UCSD-AML1 (cell line): ENCODE data around the gene GUCY2F.

Experiments used
- DNase-seq: peaks from one replicate; lab custom pipeline; 2025; ENCODE audit not compliant: unreplicated experiment; lab: John Stamatoyannopoulos, UW

GUCY2F gene

DNA sequence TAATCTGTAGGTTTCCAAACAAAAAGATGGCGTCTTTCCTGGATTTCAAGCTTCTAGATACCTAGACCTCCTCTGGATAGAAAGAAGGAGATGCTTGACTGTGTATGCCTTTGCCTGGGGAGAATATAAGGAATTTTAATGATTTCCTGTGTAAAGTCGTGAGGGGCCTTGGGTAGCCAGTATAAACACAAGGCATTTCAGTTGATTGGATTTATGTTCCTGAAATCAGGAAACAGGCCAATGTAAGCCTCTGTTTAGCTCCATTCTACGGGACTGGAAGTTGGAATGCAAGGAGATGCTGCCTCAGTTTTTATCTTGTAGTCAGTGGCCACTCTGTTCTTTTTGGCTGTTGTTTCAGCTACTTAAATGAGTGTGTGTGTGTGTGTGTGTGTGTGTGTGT is 137.2 kb downstream of the GUCY2F start:
- no peak for DNase-seq

GRCh38 chrX:109344101-109344500 is 137.8 kb downstream of the GUCY2F start:
- DNase-seq, result no peak

DNA sequence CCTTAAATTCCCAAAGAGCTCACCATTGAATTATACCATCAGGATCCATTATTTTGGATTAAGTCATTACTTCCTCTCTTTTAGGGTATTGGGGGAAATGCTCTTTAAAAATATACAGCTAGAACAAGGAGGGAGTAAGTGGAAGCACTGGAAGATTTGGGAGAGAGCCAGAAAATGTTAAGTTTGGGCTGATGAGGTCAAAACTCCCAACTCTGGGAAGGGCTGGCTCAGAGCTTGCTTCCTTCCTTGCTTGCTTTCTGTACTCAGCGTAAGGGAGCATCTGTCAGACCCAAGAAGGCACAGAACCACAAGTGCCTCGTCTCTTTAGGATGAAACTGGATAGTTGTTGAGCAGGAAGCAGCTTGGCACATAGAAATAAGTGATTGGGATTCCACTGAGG is 138.2 kb downstream of the GUCY2F start:
- no peak for DNase-seq

- no peak for DNase-seq
Observed at GRCh38 chrX:109336141-109336540, 145.7 kb downstream of the GUCY2F start.

DNA sequence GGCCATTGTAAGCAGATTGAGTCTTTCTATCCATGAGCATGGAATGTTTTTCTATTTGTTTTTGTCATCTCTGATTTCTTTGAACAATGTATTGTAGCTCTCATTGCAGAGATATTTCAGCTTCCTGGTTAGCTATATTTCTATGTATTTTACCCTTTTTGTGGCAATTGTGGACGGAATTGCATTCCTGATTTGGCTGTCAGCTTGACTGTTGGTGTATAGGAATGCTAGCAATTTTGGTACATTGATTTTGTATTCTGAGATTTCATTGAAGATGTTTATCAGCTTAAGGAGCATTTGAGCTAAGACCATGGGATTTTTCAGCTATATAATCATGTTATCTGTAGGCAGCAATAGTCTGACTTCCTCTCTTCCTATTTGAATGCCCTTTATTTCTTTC is 154.6 kb downstream of the GUCY2F start:
- DNase-seq, result no peak
